Adrenal gland (tissue), 5 donors: ENCODE measurements around the gene EXOC3.

Experiments used
- POLR2A ChIP-seq, 2 donors: fragments of 450-650 bp; IDR thresholded peaks; one replicate each; pipeline ENCODE4 v1.6.1; 2017; ENCODE audit warnings: antibody characterized with exemption in 2 of 2, mild to moderate bottlenecking in 2 of 2, moderate library complexity in 1 of 2
- TF ChIP-seq, protein P1 (sequence below), 6 experiments: fragments of 450-650 bp in 4 of 6; fragments of 200-600 bp in 2 of 6; sonication (generic) in 1 of 6; IDR thresholded peaks; 1 replicate in 5 of 6; 2 replicates in 1 of 6; pipeline versions ENCODE4 v1.5.1 to v1.8.0; 2016 to 2021; ENCODE audit warnings: antibody characterized with exemption in 6 of 6, mild to moderate bottlenecking in 2 of 6, moderate library complexity in 1 of 6
- donor health status: DM: no; HTN: no; CAD: no.

DNA sequence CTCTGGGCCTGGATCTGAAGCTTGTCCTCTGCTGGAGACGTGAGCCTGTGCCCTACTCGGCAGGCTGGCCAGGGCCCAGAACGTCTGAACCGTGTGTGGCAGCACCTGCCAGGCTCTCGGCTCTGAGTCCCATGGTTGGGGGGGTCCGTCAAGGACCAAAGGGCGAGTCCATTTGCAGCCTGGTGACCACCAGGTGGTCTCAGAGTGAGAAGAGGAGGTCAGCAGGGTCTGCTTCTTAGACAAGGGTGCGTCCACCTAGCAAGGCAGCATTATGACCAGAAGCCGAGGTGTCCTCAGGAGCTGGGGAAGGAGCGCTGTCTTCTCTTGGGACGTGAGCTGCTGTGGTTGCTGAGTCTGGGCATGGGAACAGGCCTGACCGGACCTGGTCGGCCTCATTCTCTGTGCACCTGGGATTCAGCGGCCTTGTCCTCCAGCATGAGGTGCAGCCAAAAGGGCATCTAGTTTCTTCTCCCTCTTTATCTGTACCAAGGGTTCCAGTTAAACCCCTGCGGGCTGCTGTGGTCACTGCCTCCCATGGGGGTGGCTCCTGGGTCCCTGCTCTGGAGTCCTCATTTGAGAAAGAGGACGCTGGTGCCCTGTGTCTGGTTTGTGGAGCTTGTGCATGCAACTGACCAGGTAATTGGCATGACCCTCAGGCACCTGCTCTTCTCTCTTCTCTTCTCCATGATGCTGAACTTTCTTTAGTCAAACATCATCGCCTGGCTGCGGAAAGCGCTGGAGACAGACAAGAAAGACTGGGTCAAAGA, 14.4 kb downstream of the EXOC3 start:
- TF ChIP-seq POLR2A (IDR thresholded peaks at IDR 0.05): no peak
- TF ChIP-seq, protein P1, sequence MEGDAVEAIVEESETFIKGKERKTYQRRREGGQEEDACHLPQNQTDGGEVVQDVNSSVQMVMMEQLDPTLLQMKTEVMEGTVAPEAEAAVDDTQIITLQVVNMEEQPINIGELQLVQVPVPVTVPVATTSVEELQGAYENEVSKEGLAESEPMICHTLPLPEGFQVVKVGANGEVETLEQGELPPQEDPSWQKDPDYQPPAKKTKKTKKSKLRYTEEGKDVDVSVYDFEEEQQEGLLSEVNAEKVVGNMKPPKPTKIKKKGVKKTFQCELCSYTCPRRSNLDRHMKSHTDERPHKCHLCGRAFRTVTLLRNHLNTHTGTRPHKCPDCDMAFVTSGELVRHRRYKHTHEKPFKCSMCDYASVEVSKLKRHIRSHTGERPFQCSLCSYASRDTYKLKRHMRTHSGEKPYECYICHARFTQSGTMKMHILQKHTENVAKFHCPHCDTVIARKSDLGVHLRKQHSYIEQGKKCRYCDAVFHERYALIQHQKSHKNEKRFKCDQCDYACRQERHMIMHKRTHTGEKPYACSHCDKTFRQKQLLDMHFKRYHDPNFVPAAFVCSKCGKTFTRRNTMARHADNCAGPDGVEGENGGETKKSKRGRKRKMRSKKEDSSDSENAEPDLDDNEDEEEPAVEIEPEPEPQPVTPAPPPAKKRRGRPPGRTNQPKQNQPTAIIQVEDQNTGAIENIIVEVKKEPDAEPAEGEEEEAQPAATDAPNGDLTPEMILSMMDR (IDR thresholded peaks at IDR 0.05): no peak
